Lower leg skin (tissue), 4 donors: ENCODE data around the gene LCE2C. TPM values are rescaled to one million over a fixed set of nuclear protein-coding genes. Genes with fewer than 3 reads are reported as not detected.
"Not testable (repeated sequence)": the region's sequence is repeated elsewhere in the genome, so short reads cannot be mapped to it uniquely, and the experiment has no call there.

Experiments used
- DNase-seq, 2 donors: peaks; one replicate each; pipeline ENCODE4 v3.0.0-alpha.2; 2019; ENCODE audit warnings: low spot score in 2 of 2
- H3K4me3 ChIP-seq: fragments of 200-600 bp; sonication (generic); 2 replicates; pipeline ENCODE4 v1.5.1; 2017; ENCODE audit warnings: mild to moderate bottlenecking, low read depth; ENCODE audit not compliant: poor library complexity, severe bottlenecking
- POLR2A ChIP-seq, 2 donors: fragments of 450-650 bp; IDR thresholded peaks; one replicate each; pipeline ENCODE4 v1.6.1; 2016 to 2017; ENCODE audit warnings: antibody characterized with exemption in 2 of 2, mild to moderate bottlenecking in 1 of 2, moderate library complexity in 1 of 2
- WGBS, 2 donors: methylation state at CpG; one replicate each; pipeline ENCODE4 v1.1.5; 2018; 5-methylcytosine and 5-hydroxymethylcytosine counted together
- intact Hi-C: fragments of 100-400 bp; cut with DNase I; formaldehyde crosslinking; loops from one replicate; pipeline ENCODE4 v1.15.0; 2023; ENCODE audit warnings: low total_unique reads
- total RNA-seq, 4 donors: library from RNA; depleted of rRNA; stranded (reverse); fragments of >200 nt; gene quantifications; one replicate each; pipeline ENCODE4 v1.1.0, GENCODE V29; 2016
- TF ChIP-seq, protein P1 (sequence below), 3 donors: fragments of 450-650 bp; IDR thresholded peaks; one replicate each; pipeline ENCODE4 v1.5.1; 2016; ENCODE audit warnings: antibody characterized with exemption in 3 of 3, mild to moderate bottlenecking in 3 of 3, moderate library complexity in 2 of 3

The LCE2C gene
- total RNA-seq, 4 donors from 2014 or later: 775 to 1,224 (median 802) TPM

DNA sequence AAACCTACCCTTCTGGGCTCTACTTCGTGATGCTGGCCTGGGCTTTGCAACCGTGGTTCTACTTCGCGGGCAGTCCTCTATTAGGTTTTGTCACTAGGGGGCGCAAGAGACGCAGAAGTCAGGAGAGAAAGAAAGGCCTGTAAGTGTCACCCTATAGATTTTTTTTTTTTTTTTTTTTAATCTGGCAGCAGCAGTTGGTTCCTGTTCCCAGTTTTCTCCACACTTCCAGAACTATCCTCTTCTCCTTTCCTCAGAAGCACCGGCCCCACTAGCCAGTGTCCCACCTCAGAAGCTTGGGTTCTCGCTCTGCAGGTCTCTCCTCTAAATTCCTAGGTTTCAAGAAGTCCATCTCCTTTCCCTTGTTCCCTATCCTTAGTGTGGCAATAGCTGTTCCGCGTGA, 21.0 kb upstream of the LCE2C start:
- intact Hi-C loops: loop anchor here (10.0 kb wide), 1 partner anchor 291 kb away; the partner anchor contains the start of gene SPRR5
- DNase-seq: peak in 1 of 2 donors; percentile 22

DNA sequence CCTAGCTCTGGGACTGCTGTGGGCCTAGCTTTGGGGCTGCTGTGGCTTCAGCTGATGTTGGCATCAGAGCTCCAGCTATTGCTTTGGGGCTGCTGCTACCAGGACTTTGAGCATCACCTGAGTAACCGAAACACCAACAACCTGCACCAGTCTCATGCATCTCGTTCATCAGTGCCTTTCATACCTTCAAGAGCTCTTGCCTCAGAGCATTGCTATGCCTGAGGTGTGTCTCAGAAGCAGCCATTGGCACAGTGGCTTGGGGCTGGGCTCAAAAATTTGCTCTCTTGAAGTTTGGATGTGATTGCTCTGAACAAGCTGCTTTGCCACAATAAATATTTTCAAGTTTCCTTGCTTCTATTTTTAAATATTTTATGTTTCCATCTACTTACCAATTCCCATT, 18.6 kb upstream of the LCE2C start:
- intact Hi-C loops: loop anchor here (10.0 kb wide), 1 partner anchor 288 kb away; the partner anchor contains the start of gene SPRR5
- no peak for DNase-seq
- WGBS, 2 donors: 58 to 62% methylated on average over 2 of the region's 2 CpGs
- no peak overlapping the region for H3K4me3 ChIP-seq
- no peak for TF ChIP-seq POLR2A (IDR thresholded peaks at IDR 0.05)
- TF ChIP-seq, protein P1, sequence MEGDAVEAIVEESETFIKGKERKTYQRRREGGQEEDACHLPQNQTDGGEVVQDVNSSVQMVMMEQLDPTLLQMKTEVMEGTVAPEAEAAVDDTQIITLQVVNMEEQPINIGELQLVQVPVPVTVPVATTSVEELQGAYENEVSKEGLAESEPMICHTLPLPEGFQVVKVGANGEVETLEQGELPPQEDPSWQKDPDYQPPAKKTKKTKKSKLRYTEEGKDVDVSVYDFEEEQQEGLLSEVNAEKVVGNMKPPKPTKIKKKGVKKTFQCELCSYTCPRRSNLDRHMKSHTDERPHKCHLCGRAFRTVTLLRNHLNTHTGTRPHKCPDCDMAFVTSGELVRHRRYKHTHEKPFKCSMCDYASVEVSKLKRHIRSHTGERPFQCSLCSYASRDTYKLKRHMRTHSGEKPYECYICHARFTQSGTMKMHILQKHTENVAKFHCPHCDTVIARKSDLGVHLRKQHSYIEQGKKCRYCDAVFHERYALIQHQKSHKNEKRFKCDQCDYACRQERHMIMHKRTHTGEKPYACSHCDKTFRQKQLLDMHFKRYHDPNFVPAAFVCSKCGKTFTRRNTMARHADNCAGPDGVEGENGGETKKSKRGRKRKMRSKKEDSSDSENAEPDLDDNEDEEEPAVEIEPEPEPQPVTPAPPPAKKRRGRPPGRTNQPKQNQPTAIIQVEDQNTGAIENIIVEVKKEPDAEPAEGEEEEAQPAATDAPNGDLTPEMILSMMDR (IDR thresholded peaks at IDR 0.05): no peak

More for the DNA sequence above, 21.0 kb upstream of the LCE2C start:
- TF ChIP-seq POLR2A (IDR thresholded peaks at IDR 0.05): no peak
- TF ChIP-seq, protein P1 (IDR thresholded peaks at IDR 0.05): no peak
- 32% methylated on average over 10 of the region's 10 CpGs for WGBS, 2 donors
- no peak overlapping the region for H3K4me3 ChIP-seq

DNA sequence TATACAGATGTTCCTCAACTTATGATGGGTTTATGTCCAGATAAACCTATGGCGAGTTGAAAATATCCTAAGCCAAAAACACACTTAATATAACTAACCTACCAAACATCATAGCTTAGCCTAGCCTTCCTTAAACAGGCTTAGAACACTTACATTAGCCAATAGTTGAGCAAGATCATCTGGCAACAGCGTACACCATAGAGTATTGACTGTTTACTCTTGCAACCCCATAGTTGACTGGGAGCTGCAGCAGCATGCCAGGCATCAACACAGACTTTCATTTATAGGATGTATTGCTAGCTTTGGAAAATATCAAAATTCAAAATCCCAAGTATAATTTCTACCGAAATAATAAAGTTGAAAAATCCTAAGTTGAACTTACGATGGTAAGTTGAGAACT, 17.4 kb upstream of the LCE2C start:
- 86 to 88% methylated on average over 4 of the region's 4 CpGs for WGBS, 2 donors
- TF ChIP-seq, protein P1 (IDR thresholded peaks at IDR 0.05): no peak
- no peak for TF ChIP-seq POLR2A (IDR thresholded peaks at IDR 0.05)
- no peak overlapping the region for H3K4me3 ChIP-seq
- no peak for DNase-seq
- intact Hi-C loops: loop anchor here (10.0 kb wide), 1 partner anchor 287 kb away; the partner anchor contains the start of gene SPRR5

DNA sequence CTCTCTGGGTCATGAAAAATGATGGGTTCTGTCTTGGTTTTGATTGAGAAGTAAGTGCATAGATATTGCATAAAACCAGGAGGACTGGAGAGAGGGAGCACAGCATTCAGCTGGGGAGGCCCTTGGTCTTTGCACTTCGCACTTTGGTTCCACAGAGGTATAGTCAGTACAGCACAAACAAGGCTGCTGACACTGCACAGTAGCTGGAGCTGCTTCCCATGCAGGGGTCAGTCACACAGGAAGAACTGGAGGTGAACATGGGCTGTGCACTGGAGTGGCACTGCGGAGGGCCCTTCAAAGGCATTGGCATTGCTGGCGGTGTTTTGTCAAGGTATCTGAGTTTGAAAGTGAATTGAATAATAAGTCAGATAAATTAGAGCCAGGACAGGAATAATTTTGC, 16.4 kb upstream of the LCE2C start:
- no peak overlapping the region for H3K4me3 ChIP-seq
- no peak for TF ChIP-seq POLR2A (IDR thresholded peaks at IDR 0.05)
- TF ChIP-seq, protein P1 (IDR thresholded peaks at IDR 0.05): no peak
- no peak for DNase-seq
- intact Hi-C loops: loop anchor here (10.0 kb wide), 1 partner anchor 286 kb away; the partner anchor contains the start of gene SPRR5
- 82 to 90% methylated on average over 3 of the region's 3 CpGs for WGBS, 2 donors

DNA sequence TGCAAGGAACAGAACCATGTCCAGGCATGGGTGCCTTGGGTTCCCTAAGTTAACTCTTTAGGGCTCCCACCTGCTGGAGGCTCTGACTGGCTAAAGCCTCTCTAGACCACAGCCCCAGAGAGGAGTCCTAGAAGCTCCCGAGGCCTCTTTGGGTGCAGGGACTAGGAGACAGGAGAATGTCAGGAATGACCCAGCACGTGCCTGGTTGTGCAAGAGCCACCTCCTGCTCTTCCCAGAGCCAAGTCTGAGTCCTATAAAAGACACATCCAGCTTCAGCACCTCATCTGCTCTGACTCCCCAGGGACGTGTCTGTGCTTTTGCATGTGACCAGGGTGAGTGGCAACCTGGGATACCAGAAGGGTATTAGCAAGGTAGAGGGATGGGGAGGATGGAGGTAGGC, 12.0 kb upstream of the LCE2C start, which contains the start of gene LCE2D:
TSS of gene LCE2D (plus strand) at position 283 of the 400 bp plus-strand sequence. CDS start 726 bp downstream, outside the sequence.
- TF ChIP-seq, protein P1 (IDR thresholded peaks at IDR 0.05): no peak
- no peak for TF ChIP-seq POLR2A (IDR thresholded peaks at IDR 0.05)
- 63 to 71% methylated on average over 3 of the region's 3 CpGs for WGBS, 2 donors
- intact Hi-C loops: no loop called here
- no peak within 1 kb of the TSS for H3K4me3 ChIP-seq
- DNase-seq: no peak

DNA sequence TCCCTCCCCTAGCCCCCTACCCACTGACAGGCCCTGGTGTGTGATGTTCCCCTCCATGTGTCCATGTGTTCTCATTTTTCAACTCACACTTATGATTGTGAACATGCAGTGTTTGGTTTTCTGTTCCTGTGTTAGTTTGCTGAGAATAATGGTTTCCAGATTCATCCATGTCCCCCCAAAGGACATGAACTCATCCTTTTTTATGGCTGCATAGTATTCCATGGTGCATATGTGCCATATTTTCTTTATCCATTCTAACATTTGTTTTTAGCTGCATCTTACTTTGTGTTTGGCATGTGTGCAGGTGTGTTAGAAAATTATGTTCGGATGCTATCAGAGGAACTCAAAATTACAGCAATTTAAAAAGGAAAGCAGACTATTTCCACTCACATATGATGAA, 8.9 kb upstream of the LCE2C start:
- DNase-seq, H3K4me3 ChIP-seq, intact Hi-C loops: not testable (repeated sequence)
- WGBS, 2 donors: 88 to 94% methylated on average over 1 of the region's 1 CpG
